HTERT RPE-1 (cell line): Measurements from ENCODE around the gene SOCS3.

Experiments used
- in situ Hi-C: fragments of 300-500 bp; cut with MboI; formaldehyde crosslinking; loops from 4 replicates; pipeline ENCODE4 v1.14.3; 2020; ENCODE audit warnings: low sequenced_read_pairs

The SOCS3 gene

GRCh38 chr17:78391051-78391431 is 31.2 kb upstream of the SOCS3 start:
- in situ Hi-C loops: no loop called here

GRCh38 chr17:78390241-78391050 is 30.6 kb upstream of the SOCS3 start:
- in situ Hi-C loops: no loop called here

GRCh38 chr17:78387977-78388941 is 28.4 kb upstream of the SOCS3 start:
- in situ Hi-C loops: no loop called here

GRCh38 chr17:78384479-78385175 is 24.8 kb upstream of the SOCS3 start:
- in situ Hi-C loops: no loop called here

- in situ Hi-C loops: no loop called here
Measured at GRCh38 chr17:78383725-78384471, 24.0 kb upstream of the SOCS3 start.

- in situ Hi-C loops: no loop called here
Measured at GRCh38 chr17:78381601-78382232, 21.8 kb upstream of the SOCS3 start.

GRCh38 chr17:78380370-78380769 is 20.5 kb upstream of the SOCS3 start:
- in situ Hi-C loops: no loop called here

GRCh38 chr17:78379131-78379491 is 19.2 kb upstream of the SOCS3 start:
- in situ Hi-C loops: no loop called here

- in situ Hi-C loops: no loop called here
Measured at GRCh38 chr17:78378225-78379130, 18.6 kb upstream of the SOCS3 start, which contains the start of gene PGS1. Gene PGS1, plus strand, starts transcription at chr17:78378649. Its CDS starts 17 bp downstream, at chr17:78378666.

GRCh38 chr17:78377858-78378224 is 18.0 kb upstream of the SOCS3 start:
- in situ Hi-C loops: no loop called here

- in situ Hi-C loops: no loop called here
Measured at GRCh38 chr17:78376161-78376560, 16.3 kb upstream of the SOCS3 start.

GRCh38 chr17:78375401-78376151 is 15.7 kb upstream of the SOCS3 start:
- in situ Hi-C loops: no loop called here

GRCh38 chr17:78374631-78375274 is 14.9 kb upstream of the SOCS3 start:
- in situ Hi-C loops: no loop called here

- in situ Hi-C loops: no loop called here
Measured at GRCh38 chr17:78374189-78374588, 14.3 kb upstream of the SOCS3 start.

- in situ Hi-C loops: no loop called here
Measured at GRCh38 chr17:78372841-78373240, 13.0 kb upstream of the SOCS3 start.

- in situ Hi-C loops: no loop called here
Measured at GRCh38 chr17:78371056-78371455, 11.2 kb upstream of the SOCS3 start.

GRCh38 chr17:78369791-78370381 is 10.0 kb upstream of the SOCS3 start:
- in situ Hi-C loops: no loop called here
